Measurements from ENCODE around the gene MPEG1.

The MPEG1 gene

GRCh38 chr11:59253001-59253400 is 40.3 kb upstream of the MPEG1 start:
- ATAC-seq: no peak
- TF ChIP-seq, protein P1, sequence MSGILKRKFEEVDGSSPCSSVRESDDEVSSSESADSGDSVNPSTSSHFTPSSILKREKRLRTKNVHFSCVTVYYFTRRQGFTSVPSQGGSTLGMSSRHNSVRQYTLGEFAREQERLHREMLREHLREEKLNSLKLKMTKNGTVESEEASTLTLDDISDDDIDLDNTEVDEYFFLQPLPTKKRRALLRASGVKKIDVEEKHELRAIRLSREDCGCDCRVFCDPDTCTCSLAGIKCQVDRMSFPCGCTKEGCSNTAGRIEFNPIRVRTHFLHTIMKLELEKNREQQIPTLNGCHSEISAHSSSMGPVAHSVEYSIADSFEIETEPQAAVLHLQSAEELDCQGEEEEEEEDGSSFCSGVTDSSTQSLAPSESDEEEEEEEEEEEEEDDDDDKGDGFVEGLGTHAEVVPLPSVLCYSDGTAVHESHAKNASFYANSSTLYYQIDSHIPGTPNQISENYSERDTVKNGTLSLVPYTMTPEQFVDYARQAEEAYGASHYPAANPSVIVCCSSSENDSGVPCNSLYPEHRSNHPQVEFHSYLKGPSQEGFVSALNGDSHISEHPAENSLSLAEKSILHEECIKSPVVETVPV (CRISPR knock-in tag; IDR thresholded peaks at IDR 0.05): no peak
- no peak for TF ChIP-seq TOX (CRISPR knock-in tag; IDR thresholded peaks at IDR 0.05; ENCODE audit: borderline replicate concordance)
- TF ChIP-seq ZNF70 (CRISPR knock-in tag; IDR thresholded peaks at IDR 0.05): no peak
- TF ChIP-seq GLIS3 (CRISPR knock-in tag; IDR thresholded peaks at IDR 0.05): no peak
- TF ChIP-seq CREB5 (CRISPR knock-in tag; IDR thresholded peaks at IDR 0.05; ENCODE audit: low read depth): no peak
- no peak for TF ChIP-seq ZFP3 (CRISPR knock-in tag; IDR thresholded peaks at IDR 0.05)
- no peak for TF ChIP-seq PATZ1 (CRISPR knock-in tag; IDR thresholded peaks at IDR 0.05; ENCODE audit: borderline replicate concordance)
- no peak for TF ChIP-seq ISL1 (CRISPR knock-in tag; IDR thresholded peaks at IDR 0.05)
- no peak for TF ChIP-seq CSDC2 (CRISPR knock-in tag; IDR thresholded peaks at IDR 0.05)
- TF ChIP-seq ZC3H10 (CRISPR knock-in tag; IDR thresholded peaks at IDR 0.05): no peak
- TF ChIP-seq ZNF8 (CRISPR knock-in tag; IDR thresholded peaks at IDR 0.05): no peak
- no peak for TF ChIP-seq ARNTL (CRISPR knock-in tag; IDR thresholded peaks at IDR 0.05; ENCODE audit: borderline replicate concordance, low read depth)
- no peak for TF ChIP-seq SNAI2 (CRISPR knock-in tag; IDR thresholded peaks at IDR 0.05)
- no peak for TF ChIP-seq TCF4 (CRISPR knock-in tag; IDR thresholded peaks at IDR 0.05; ENCODE audit: borderline replicate concordance)
- TF ChIP-seq ZFP30 (CRISPR knock-in tag; IDR thresholded peaks at IDR 0.05): no peak
- TF ChIP-seq BACH2 (CRISPR knock-in tag; IDR thresholded peaks at IDR 0.05; ENCODE audit: borderline replicate concordance): no peak

- TF ChIP-seq, protein P2, sequence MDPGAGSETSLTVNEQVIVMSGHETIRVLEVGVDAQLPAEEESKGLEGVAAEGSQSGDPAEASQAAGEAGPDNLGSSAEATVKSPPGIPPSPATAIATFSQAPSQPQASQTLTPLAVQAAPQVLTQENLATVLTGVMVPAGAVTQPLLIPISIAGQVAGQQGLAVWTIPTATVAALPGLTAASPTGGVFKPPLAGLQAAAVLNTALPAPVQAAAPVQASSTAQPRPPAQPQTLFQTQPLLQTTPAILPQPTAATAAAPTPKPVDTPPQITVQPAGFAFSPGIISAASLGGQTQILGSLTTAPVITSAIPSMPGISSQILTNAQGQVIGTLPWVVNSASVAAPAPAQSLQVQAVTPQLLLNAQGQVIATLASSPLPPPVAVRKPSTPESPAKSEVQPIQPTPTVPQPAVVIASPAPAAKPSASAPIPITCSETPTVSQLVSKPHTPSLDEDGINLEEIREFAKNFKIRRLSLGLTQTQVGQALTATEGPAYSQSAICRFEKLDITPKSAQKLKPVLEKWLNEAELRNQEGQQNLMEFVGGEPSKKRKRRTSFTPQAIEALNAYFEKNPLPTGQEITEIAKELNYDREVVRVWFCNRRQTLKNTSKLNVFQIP (CRISPR knock-in tag; IDR thresholded peaks at IDR 0.05; ENCODE audit: borderline replicate concordance, low read depth): no peak
- no peak for TF ChIP-seq ESRRG (CRISPR knock-in tag; IDR thresholded peaks at IDR 0.05)
- no peak for TF ChIP-seq ZNF8 (CRISPR knock-in tag; IDR thresholded peaks at IDR 0.05)
- TF ChIP-seq CSDC2 (CRISPR knock-in tag; IDR thresholded peaks at IDR 0.05): no peak
- TF ChIP-seq CREB5 (CRISPR knock-in tag; IDR thresholded peaks at IDR 0.05; ENCODE audit: low read depth): no peak
- TF ChIP-seq, protein P3, sequence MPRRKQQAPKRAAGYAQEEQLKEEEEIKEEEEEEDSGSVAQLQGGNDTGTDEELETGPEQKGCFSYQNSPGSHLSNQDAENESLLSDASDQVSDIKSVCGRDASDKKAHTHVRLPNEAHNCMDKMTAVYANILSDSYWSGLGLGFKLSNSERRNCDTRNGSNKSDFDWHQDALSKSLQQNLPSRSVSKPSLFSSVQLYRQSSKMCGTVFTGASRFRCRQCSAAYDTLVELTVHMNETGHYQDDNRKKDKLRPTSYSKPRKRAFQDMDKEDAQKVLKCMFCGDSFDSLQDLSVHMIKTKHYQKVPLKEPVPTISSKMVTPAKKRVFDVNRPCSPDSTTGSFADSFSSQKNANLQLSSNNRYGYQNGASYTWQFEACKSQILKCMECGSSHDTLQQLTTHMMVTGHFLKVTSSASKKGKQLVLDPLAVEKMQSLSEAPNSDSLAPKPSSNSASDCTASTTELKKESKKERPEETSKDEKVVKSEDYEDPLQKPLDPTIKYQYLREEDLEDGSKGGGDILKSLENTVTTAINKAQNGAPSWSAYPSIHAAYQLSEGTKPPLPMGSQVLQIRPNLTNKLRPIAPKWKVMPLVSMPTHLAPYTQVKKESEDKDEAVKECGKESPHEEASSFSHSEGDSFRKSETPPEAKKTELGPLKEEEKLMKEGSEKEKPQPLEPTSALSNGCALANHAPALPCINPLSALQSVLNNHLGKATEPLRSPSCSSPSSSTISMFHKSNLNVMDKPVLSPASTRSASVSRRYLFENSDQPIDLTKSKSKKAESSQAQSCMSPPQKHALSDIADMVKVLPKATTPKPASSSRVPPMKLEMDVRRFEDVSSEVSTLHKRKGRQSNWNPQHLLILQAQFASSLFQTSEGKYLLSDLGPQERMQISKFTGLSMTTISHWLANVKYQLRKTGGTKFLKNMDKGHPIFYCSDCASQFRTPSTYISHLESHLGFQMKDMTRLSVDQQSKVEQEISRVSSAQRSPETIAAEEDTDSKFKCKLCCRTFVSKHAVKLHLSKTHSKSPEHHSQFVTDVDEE (CRISPR knock-in tag; IDR thresholded peaks at IDR 0.05): no peak
- no peak for TF ChIP-seq ZFP3 (CRISPR knock-in tag; IDR thresholded peaks at IDR 0.05)
- no peak for TF ChIP-seq ZC3H10 (CRISPR knock-in tag; IDR thresholded peaks at IDR 0.05)
- no peak for TF ChIP-seq ZNF565 (CRISPR knock-in tag; conservative IDR thresholded peaks at IDR 0.05; ENCODE audit: low read depth)
- TF ChIP-seq, protein P1 (CRISPR knock-in tag; IDR thresholded peaks at IDR 0.05): no peak
- TF ChIP-seq TCF4 (CRISPR knock-in tag; IDR thresholded peaks at IDR 0.05; ENCODE audit: borderline replicate concordance): no peak
- no peak for TF ChIP-seq BACH2 (CRISPR knock-in tag; IDR thresholded peaks at IDR 0.05; ENCODE audit: borderline replicate concordance)
- no peak for TF ChIP-seq SNAI2 (CRISPR knock-in tag; IDR thresholded peaks at IDR 0.05)
- no peak for TF ChIP-seq ZFP30 (CRISPR knock-in tag; IDR thresholded peaks at IDR 0.05)
- TF ChIP-seq GLIS3 (CRISPR knock-in tag; IDR thresholded peaks at IDR 0.05): no peak
- TF ChIP-seq TOX (CRISPR knock-in tag; IDR thresholded peaks at IDR 0.05; ENCODE audit: borderline replicate concordance): no peak
- TF ChIP-seq ARNTL (CRISPR knock-in tag; IDR thresholded peaks at IDR 0.05; ENCODE audit: borderline replicate concordance, low read depth): no peak
- TF ChIP-seq PPARA (CRISPR knock-in tag; IDR thresholded peaks at IDR 0.05; ENCODE audit: borderline replicate concordance): no peak
- ATAC-seq: no peak
Measured at GRCh38 chr11:59249535-59249934, 36.8 kb upstream of the MPEG1 start.

Data from SK-N-SH treated with all-trans-retinoic acid at 6 μM for 48 hours (cell line).